Karpas-422 (cell line): ENCODE measurements around the gene MAP4K2. TPM values are rescaled to one million over a fixed set of nuclear protein-coding genes. Genes with fewer than 3 reads are reported as not detected.

Experiments used
- DNase-seq: peaks from one replicate; pipeline ENCODE4 v3.0.0-alpha.2; 2015
- H2AFZ ChIP-seq: fragments of 200-600 bp; sonication (generic); 2 replicates; pipeline ENCODE4 v1.6.1; 2014; ENCODE audit warnings: antibody characterized with exemption, low read length, mixed read lengths
- H3K27ac ChIP-seq: fragments of 200-600 bp; sonication (generic); 2 replicates; pipeline ENCODE4 v1.5.1; 2014; ENCODE audit warnings: mild to moderate bottlenecking, low read length, moderate library complexity
- H3K27me3 ChIP-seq: fragments of 200-600 bp; sonication (generic); 2 replicates; pipeline ENCODE4 v1.6.1; 2014; ENCODE audit warnings: low read length, mixed read lengths
- H3K36me3 ChIP-seq: fragments of 200-600 bp; sonication (generic); 2 replicates; pipeline ENCODE4 v1.6.1; 2014; ENCODE audit warnings: low read length, mixed read lengths; ENCODE audit not compliant: insufficient read depth
- H3K4me1 ChIP-seq: fragments of 200-600 bp; sonication (generic); 2 replicates; pipeline ENCODE4 v1.6.1; 2014; ENCODE audit warnings: mild to moderate bottlenecking, low read length, mixed read lengths
- H3K4me2 ChIP-seq: fragments of 200-600 bp; sonication (generic); 2 replicates; pipeline ENCODE4 v1.6.1; 2014; ENCODE audit warnings: low read length, low read depth, mild to moderate bottlenecking; ENCODE audit not compliant: poor library complexity, severe bottlenecking
- H3K4me3 ChIP-seq: fragments of 200-600 bp; sonication (generic); 2 replicates; pipeline ENCODE4 v1.5.1; 2014; ENCODE audit warnings: mild to moderate bottlenecking, antibody characterized with exemption, low read length, mixed read lengths
- H3K79me2 ChIP-seq: fragments of 200-600 bp; sonication (generic); 2 replicates; pipeline ENCODE4 v1.6.1; 2014; ENCODE audit warnings: mild to moderate bottlenecking, low read length, mixed read lengths
- H3K9ac ChIP-seq: fragments of 200-600 bp; sonication (generic); 2 replicates; pipeline ENCODE4 v1.6.0; 2014; ENCODE audit warnings: low read length
- H3K9me2 ChIP-seq: fragments of 200-600 bp; sonication (generic), shearing (Covaris generic); replicated peaks from 2 replicates; pipeline ENCODE4 v1.6.0; 2014; ENCODE audit warnings: mild to moderate bottlenecking, low read length, moderate library complexity; ENCODE audit not compliant: insufficient read depth
- H3K9me3 ChIP-seq: fragments of 300-700, 200-600 bp; sonication (generic); 2 replicates; pipeline ENCODE4 v1.6.1; 2014; ENCODE audit warnings: low read length, mixed read lengths
- H4K20me1 ChIP-seq: fragments of 200-600 bp; sonication (generic); 2 replicates; pipeline ENCODE4 v1.6.1; 2014; ENCODE audit warnings: mild to moderate bottlenecking, antibody characterized with exemption, low read length, low read depth; ENCODE audit not compliant: insufficient read depth
- total RNA-seq: library from RNA; depleted of rRNA; stranded (reverse); fragments of >200 nt; shearing (Covaris generic); gene quantifications from 2 replicates; pipeline ENCODE4 v1.2.3, GENCODE V29; 2014; ENCODE audit warnings: low replicate concordance

Gene MAP4K2
- total RNA-seq, 1 experiment from 2014 or later: 62.0 TPM

DNA sequence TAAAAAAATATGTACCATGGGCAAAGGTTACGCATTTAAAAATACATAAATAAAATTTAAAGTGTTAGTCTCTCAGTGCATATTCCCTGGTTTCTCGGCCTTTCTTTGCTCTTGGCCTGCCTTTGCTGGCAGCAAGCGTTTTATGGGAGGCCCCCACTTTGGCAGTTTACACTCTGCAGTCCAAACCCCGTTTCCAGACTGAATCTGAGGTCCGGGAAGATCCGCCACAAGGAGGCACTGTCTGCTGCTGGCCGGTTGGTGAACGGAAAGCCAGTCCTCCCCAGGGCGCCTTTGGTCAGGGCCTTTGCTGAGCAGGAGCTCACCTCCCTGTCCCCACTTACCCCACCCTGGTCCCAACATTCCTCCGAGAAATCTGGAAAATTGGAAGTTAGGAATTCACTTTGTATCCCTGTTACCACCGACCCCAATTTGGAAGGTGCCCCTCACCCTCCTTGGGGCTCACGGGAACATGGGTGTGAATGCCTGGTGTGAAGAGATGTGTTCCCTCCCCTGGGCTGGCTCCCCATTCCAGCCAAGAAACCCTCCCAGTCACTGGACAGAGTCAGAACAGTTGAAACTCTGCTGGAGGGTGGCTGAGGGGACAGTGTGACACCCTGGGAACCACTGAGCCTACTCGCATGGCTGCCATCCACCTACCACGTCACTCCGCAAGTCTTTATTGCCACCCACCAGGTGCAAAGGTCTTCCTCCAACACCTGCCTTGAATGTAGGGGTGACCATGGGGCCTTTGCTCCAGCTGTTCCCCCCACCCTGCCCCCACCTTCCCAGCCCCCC lies 15.3 kb downstream of the MAP4K2 start:
- H3K79me2 ChIP-seq: no peaks in the 10 kb centered on the region
- no peaks in the 10 kb centered on the region for H3K9me3 ChIP-seq
- no peak overlapping the region for H3K9ac ChIP-seq
- no peaks in the 10 kb centered on the region for H3K9me2 ChIP-seq
- no peak overlapping the region for H3K4me2 ChIP-seq
- DNase-seq: peak; percentile 85
- no peak overlapping the region for H2AFZ ChIP-seq
- no peak overlapping the region for H3K27ac ChIP-seq
- no peaks in the 10 kb centered on the region for H4K20me1 ChIP-seq
- H3K4me3 ChIP-seq: no peak overlapping the region
- no peaks in the 10 kb centered on the region for H3K36me3 ChIP-seq
- H3K27me3 ChIP-seq: no peaks in the 10 kb centered on the region
- H3K4me1 ChIP-seq: peaks cover 9% of the 10 kb centered on the region

DNA sequence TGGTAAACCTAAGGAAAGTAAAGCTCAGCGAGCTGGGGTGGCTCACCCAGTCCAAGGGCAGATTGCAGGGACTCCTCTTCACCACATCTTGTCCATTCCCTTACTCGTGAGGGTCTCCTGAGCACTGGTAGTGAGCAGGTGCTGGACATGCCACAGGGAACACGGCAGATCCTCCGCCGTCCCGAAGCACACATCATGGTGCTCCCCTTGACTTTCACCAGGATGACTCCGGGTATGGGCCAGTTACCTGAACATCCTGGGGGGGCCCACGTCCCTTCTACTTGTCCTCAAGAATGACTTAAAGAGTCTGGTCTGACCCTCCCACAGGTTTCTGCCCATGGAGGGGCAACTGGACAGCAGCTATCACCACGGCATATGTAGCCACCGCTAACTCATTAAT lies 16.7 kb downstream of the MAP4K2 start:
- no peaks in the 10 kb centered on the region for H3K36me3 ChIP-seq
- DNase-seq: no peak

DNA sequence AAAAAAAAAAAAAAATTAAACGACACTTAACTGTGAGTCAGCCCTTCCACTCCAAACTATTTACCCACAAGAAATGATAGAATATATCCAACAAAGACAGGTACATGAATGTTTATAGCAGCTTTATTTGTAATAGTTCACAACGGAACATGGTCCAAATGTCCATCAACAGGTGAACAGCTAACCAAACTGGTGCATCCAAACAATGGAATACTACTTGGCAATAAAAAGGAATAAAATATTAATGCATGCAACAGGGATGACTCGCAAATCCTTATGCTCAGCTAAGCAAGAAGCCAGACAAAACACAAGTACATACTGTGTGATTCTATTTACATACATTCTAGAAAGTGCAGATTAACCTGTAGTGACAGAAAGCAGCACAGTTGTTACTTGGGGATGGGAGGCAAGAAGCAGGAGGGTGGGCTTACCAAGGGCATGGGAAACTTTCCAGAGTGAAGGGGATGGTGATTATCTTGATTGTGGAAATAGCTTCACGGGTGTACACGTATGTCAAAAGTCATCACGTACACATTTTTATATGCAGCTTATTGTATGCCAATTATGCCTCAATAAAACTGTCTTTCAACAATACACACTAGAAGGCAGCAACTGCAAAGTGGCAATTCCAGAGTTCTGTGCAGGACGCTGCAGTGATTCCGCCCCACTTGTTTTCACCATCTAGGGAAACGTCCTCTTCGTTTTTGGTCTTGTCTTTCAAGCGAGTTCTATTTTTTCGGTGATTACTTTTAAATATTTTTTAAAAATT lies 18.0 kb downstream of the MAP4K2 start:
- Histone ChIP-seq H3K27me3 (no peaks in the 10 kb centered on the region), H3K9me3 (no peaks in the 10 kb centered on the region), H2AFZ (no peak overlapping the region), H4K20me1 (no peaks in the 10 kb centered on the region), H3K9ac (no peak overlapping the region), H3K36me3 (no peaks in the 10 kb centered on the region), H3K79me2 (no peaks in the 10 kb centered on the region), H3K4me2 (no peak overlapping the region), H3K27ac (no peak overlapping the region), H3K9me2 (no peaks in the 10 kb centered on the region), H3K4me1 (peaks cover 23% of the 10 kb centered on the region), H3K4me3 (no peak overlapping the region)
- no peak for DNase-seq

More for the DNA sequence above, 16.7 kb downstream of the MAP4K2 start:
- no peak overlapping the region for H3K4me2 ChIP-seq
- H3K79me2 ChIP-seq: no peaks in the 10 kb centered on the region
- H3K4me1 ChIP-seq: peaks cover 18% of the 10 kb centered on the region
- no peaks in the 10 kb centered on the region for H3K9me2 ChIP-seq
- H3K27me3 ChIP-seq: no peaks in the 10 kb centered on the region
- no peaks in the 10 kb centered on the region for H3K9me3 ChIP-seq
- H4K20me1 ChIP-seq: no peaks in the 10 kb centered on the region
- no peak overlapping the region for H3K9ac ChIP-seq
- no peak overlapping the region for H2AFZ ChIP-seq
- H3K27ac ChIP-seq: no peak overlapping the region
- H3K4me3 ChIP-seq: no peak overlapping the region

DNA sequence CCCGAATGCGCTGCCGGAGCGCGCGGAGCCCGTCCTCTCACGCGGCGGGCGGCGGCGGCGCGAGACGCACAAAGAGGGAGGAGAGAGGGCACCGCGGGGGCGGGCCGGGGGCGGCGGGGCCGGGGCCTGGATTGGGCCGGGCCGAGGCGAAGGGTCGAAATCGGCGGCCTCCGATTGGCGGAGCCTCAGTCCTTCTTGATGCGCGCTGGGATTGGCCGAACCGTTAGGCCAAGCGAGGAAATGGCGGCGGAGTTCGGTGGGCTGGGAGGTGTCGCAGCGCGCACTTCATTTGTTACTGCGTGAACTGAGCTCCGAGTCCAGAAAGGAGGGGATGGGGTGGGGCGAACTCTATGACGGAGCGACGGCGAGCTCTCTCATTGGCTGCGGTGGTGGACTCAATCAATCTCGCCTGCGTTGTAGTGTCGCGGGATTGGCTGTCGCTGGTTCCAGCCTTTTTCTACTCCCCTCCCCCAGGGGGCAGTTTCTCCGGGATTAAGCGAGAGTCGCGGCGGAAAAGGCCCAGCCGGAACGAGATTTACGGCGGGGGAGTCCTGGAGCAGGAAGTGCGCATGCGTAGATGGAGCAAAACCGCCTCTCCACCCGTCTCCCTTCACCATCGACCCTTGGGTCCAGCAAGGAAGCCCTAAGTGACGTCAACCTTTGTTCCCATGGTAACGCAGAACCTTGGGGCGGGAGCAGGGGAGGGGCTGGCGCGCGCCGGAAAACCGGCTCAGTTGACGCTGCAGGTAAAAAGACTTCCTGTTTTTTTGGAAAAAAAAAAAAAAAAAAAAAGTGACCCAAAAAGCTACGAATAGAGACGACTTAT lies 24.3 kb downstream of the MAP4K2 start, which contains the start of gene SF1:
Gene SF1, minus strand, starts transcription at position 70 of the 826 bp plus-strand sequence. CDS start 150 bp downstream, outside the sequence.
- peak within 1 kb of the TSS; percentile 97 for H3K9ac ChIP-seq
- peaks cover 37% of the 10 kb centered on the region for H4K20me1 ChIP-seq
- H2AFZ ChIP-seq: peak within 1 kb of the TSS; percentile 15; the same call in 1 of the 2 replicates
- peaks cover 38% of the 10 kb centered on the region for H3K79me2 ChIP-seq
- peak within 1 kb of the TSS; percentile 92 for H3K27ac ChIP-seq
- H3K9me3 ChIP-seq: no peaks in the 10 kb centered on the region
- DNase-seq: peak; percentile 100
- H3K4me2 ChIP-seq: peak within 1 kb of the TSS; percentile 97
- H3K4me3 ChIP-seq: peak within 1 kb of the TSS; percentile 94
- H3K4me1 ChIP-seq: peaks cover 50% of the 10 kb centered on the region
- peaks cover 37% of the 10 kb centered on the region for H3K36me3 ChIP-seq
- H3K9me2 ChIP-seq: no peaks in the 10 kb centered on the region
- no peaks in the 10 kb centered on the region for H3K27me3 ChIP-seq

DNA sequence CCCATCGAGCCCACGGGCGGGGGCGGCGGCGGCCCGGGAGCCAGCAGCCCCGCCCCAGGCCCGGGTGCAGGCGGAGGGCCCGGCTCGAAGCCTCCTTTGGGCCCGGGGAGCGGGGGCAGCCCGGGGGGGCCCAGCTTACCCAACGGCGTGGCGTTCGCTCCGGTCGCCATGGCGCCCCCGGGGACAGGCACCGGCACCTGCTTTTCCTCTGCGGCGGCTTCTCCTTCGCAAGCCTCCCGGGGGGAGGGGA lies 24.9 kb downstream of the MAP4K2 start:
- H3K9me3 ChIP-seq: no peaks in the 10 kb centered on the region
- H3K4me1 ChIP-seq: peaks cover 54% of the 10 kb centered on the region
- H3K36me3 ChIP-seq: peaks cover 42% of the 10 kb centered on the region
- peaks cover 43% of the 10 kb centered on the region for H3K79me2 ChIP-seq
- peak overlapping the region; percentile 97 for H3K9ac ChIP-seq
- peak overlapping the region; percentile 85 for H3K27ac ChIP-seq
- H3K4me2 ChIP-seq: peak overlapping the region; percentile 60
- no peak for DNase-seq
- no peak overlapping the region for H2AFZ ChIP-seq
- peak overlapping the region; percentile 79 for H3K4me3 ChIP-seq
- no peaks in the 10 kb centered on the region for H3K9me2 ChIP-seq
- peaks cover 43% of the 10 kb centered on the region for H4K20me1 ChIP-seq
- H3K27me3 ChIP-seq: no peaks in the 10 kb centered on the region

DNA sequence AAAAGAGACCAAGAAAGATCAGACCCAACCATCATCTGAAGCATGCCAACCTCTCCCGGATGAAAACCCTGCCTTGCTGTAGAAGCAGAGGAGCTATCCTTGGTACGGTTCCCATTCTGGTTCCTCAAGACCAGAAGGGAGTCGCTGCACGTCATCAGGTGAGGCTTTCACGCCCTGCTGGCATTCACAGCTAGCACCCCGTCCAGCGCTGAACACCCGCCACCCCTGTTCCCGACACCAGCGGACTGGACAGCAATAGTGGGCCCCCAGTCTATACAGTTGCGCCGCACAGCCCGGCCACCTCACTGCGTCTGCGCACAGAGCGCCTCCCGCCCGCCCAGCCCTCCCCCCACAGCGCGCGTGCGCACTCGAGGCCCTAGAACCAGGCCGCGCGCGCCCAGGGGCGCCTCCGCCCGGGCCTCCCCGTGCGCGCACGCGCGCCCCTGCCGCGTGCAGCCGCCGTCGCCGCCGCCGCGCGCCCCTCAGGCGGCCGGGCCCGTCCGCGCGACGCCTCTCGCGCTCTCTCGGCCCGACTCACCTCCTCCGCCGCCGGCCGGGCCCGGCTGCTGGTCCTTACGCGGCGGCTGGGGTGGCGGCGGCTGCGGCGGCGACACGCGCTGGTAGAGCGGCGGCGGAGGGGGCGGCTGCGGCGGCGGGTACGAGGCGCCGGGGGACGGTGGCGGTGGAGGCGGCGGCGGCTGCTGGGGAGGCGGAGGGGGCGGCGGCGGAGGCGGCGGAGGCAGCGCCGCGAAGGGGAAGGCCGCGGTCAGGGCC lies 25.4 kb downstream of the MAP4K2 start:
- peaks cover 52% of the 10 kb centered on the region for H3K4me1 ChIP-seq
- H3K27ac ChIP-seq: peak overlapping the region; percentile 85
- H3K36me3 ChIP-seq: peaks cover 47% of the 10 kb centered on the region
- peak; percentile 94 for DNase-seq
- peak overlapping the region; percentile 97 for H3K4me2 ChIP-seq
- no peaks in the 10 kb centered on the region for H3K9me3 ChIP-seq
- peak overlapping the region; percentile 97 for H3K9ac ChIP-seq
- H3K79me2 ChIP-seq: peaks cover 48% of the 10 kb centered on the region
- H3K9me2 ChIP-seq: no peaks in the 10 kb centered on the region
- H3K27me3 ChIP-seq: no peaks in the 10 kb centered on the region
- peaks cover 48% of the 10 kb centered on the region for H4K20me1 ChIP-seq
- peak overlapping the region; percentile 94 for H3K4me3 ChIP-seq
- H2AFZ ChIP-seq: no peak overlapping the region

DNA sequence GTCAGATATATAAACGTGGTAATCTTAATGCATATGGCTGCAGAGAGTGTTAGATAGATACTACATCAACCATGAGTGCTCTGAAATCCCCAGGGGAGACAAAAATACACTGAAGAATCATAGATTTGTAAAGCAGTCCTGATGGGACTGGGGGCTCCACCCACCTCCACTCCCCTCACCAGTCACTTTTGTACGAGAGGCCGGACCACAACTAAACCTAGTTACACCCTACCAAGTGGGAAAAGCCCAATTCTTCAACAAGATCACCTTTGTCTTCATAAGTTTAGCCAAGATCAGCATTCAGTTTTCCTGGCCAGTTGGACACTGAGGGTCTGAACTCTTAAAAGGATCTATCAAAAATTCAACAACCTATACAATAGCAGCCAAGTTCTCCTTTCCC lies 26.1 kb downstream of the MAP4K2 start:
- Histone ChIP-seq H3K27ac (peak overlapping the region; percentile 40), H3K36me3 (peaks cover 55% of the 10 kb centered on the region), H3K4me3 (peak overlapping the region; percentile 94), H4K20me1 (peaks cover 53% of the 10 kb centered on the region), H3K9me2 (no peaks in the 10 kb centered on the region), H2AFZ (no peak overlapping the region), H3K79me2 (peaks cover 56% of the 10 kb centered on the region), H3K4me2 (peak overlapping the region; percentile 97), H3K9me3 (no peaks in the 10 kb centered on the region), H3K4me1 (peaks cover 46% of the 10 kb centered on the region), H3K9ac (peak overlapping the region; percentile 97), H3K27me3 (no peaks in the 10 kb centered on the region)
- DNase-seq: no peak
